NCI-H1105 treated with DMSO at 0.1 percent for 48 hours (cell line): Measurements from ENCODE around the gene ERICH6B.
"Not testable (repeated sequence)": the region's sequence is repeated elsewhere in the genome, so short reads cannot be mapped to it uniquely, and the experiment has no call there.

ENCODE experiments used
- DNase-seq: peaks from one replicate; lab custom pipeline; 2025; lab: John Stamatoyannopoulos, UW

The ERICH6B gene

DNA sequence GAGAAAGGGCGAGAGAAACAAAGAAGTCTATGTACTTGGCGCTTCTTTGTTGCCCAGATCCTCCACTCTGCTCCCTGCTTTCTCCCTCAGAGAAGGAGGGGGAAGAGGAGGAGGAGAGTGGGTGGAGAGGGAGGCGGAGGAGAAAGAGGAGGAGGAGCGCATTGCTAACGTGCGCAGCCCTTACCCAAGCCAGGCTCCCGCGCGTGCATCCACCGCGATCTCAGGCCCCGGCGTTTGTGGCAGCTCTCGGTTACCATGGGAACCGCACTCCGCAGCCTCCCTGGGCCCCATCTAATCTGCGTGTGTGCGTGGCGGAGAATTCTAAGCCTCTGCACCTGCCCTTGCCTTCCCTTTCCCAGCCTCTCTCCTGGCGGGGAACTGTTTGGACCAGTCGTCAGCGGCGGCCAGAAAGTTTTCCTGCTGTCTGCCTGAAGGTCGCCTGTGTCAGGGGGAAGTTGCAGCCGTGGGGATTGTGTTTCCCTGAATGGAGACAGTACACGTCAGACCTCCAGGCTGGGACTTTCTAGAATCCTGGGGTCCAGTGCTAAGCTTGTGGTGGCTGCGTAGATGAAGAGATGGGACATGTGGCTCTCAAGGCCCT lies at the start of gene ERICH6B:
ERICH6B (minus strand) TSS at position 239 of the 601 bp plus-strand sequence. CDS start 18,734 bp downstream, outside the sequence.
- DNase-seq = peak; percentile 65

DNA sequence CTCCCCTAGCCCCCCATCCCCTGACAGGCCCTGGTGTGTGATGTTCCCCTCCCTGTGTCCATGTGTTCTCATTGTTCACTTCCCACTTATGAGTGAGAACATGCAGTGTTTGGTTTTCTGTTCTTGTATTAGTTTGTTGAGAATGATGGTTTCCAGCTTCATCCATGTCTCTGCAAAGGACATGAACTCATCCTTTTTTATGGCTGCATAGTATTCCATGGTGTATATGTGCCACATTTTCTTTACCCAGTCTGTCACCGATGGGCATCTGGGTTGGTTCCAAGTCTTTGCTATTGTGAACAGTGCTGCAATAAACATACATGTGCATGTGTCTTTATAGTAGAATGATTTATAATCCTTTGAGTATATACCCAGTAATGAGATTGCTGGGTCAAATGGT lies 47.4 kb upstream of the ERICH6B start:
- not testable (repeated sequence) for DNase-seq

DNA sequence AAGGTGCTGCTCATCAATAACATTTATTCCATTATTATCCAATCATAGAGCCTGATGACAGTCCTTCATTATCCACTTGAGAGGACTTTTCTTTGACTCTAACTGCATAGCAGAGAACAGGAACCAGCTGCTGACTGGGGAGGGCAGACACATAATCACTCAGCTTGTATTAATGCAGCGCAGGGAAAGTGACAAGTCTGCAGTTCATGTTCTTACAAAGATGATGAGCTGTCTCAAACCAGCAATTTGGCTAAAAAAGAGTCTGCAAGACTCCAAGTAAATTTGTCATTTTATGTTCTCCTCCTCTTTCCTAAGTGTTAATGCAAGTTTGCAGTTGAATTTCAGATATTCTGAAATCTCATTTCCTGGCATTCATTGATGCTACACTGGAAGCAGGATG lies 46.6 kb upstream of the ERICH6B start:
- DNase-seq = peak; percentile 28

DNA sequence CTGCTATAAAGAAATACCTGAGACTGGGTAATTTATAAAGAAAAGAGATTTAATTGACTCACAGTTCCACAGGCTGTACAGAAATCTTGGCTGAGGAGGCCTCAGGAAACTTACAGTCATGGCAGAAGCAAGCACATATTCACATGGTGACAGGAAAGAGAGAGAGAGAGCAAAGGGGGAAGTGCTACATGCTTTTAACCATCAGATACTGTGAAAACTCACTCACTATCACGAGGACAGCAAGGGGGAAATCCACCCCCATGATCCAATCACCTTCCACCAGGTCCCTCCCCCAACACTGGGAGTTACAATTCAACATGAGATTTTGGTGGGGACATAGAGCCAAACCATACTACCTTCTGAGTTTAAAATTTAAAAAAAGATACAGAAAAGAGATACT lies 44.9 kb upstream of the ERICH6B start:
- not testable (repeated sequence) for DNase-seq

DNA sequence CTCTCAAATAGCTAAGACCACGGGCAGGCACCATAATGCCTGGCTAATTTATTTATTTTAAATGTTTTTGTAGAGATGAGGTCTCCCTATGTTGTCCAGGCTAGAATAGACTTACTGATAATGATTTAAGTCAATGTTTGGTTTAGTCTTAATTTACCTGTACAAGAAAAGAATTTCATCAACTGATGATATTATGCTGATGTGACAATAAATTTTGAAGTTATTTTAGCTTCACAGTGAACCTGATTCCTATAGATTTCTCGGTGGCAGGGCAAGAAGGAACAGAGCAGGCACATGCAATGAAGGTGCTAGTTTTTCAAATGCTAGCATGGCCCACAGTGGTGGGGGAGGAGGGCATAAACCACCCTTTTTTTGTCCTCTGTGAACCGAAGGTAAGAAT lies 44.0 kb upstream of the ERICH6B start:
- DNase-seq = no peak

DNA sequence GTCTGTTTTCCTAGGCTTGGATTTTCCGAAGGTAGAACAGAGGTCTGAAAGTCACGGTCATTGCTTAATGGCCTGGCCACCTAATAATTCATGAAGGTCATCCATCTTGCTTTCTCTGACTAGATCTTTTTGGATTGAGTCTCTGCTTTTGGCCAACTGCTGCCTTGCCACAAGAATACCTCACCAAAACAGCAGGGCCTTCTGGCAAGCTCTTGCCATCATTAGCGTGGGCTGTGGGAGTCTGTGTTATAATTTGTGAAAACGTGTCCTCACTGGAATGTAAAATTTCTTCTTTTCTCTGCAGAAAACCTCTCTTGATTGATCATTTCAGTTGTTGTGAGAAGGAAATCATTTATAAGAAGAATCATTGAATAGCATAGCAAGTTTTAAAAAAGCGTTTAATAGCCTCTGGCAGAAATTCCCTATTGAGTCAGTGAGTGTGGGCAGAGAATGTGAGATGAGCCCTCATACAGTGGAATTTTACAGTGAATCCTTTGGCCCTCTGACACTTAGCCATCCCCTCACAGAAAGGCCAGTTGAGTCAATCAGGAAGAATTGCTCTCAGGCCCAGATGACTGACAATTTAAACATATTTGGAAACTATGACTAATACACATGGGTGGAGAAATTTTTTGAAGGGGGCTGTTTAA lies 43.2 kb upstream of the ERICH6B start:
- DNase-seq = no peak

DNA sequence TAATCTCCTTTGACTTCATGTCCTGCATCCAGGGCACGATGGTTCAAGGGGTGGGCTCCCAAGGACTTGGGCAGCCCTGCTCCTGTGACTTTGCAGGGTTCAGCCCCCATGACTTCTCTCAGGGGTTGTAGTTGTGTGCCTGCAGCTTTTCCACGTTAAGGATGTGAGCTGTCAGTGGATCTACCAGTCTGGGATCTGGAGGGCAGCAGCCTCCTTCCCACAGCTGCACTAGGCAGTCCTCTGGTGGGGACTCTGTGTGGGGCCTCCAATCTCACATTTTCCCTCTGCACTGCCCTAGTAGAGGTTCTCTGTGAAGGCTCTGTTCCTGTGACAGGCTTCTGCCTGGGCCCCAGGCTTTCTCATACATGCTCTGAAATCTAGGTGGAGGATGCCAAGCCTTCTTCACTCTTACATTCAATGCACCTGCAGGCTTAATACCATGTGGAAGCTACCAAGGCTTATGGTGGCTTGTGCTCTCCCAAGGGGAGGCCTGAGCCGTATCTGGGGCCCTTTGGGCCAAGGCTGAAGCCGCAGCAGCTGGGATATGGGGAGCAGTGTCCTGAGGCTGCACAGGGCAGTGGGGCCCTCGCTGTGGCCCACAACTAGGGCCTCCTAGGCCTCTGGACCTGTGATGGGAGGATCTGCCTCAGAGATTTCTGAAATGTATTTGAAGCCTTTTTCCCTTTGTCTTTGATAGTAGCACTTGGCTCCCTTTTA lies 39.3 kb upstream of the ERICH6B start:
- DNase-seq = no peak

DNA sequence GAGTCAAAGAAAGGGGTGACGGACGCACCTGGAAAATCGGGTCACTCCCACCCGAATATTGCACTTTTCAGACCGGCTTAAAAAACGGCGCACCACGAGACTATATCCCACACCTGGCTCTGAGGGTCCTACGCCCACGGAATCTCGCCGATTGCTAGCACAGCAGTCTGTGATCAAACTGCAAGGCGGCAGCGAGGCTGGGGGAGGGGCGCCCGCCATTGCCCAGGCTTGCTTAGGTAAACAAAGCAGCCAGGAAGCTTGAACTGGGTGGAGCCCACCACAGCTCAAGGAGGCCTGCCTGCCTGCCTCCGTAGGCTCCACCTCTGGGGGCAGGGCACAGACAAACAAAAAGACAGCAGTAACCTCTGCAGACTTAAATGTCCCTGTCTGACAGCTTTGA lies 29.7 kb upstream of the ERICH6B start:
- not testable (repeated sequence) for DNase-seq

DNA sequence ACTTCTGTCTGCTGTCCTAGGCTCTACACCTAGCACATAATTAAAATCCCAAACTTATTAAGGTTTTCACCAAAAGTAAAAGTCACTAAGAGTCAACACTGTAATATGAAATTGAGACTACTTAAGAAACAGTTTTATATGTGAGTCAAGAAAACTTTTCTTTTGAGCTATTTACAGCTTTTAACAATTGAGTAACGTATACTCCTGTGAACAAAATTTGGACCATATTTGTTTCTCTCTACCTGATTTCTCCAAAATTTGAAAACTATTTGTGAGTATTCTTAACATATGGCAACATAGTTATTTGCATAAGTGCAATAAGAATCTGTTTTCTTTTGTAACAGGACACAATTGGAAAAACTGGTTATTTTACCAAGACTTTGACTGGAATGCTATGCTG lies 26.6 kb upstream of the ERICH6B start:
- DNase-seq = not testable (repeated sequence)

DNA sequence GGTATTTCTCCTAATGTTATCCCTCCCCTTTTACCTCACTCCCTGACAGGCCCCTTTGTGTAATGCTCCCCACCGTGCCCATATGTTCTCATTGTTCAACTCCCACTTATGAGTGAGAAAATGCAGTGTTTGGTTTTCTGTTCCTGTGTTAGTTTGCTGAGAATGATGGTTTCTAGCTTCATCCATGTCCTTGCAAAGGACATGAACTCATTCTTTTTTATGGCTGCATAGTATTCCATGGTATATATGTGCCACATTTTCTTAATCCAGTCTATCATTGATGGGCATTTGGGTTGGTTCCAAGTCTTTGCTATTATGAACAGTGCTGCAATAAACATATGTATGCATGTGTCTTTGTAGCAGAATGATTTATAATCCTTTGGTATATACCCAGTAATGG lies 19.8 kb upstream of the ERICH6B start:
- DNase-seq = not testable (repeated sequence)

DNA sequence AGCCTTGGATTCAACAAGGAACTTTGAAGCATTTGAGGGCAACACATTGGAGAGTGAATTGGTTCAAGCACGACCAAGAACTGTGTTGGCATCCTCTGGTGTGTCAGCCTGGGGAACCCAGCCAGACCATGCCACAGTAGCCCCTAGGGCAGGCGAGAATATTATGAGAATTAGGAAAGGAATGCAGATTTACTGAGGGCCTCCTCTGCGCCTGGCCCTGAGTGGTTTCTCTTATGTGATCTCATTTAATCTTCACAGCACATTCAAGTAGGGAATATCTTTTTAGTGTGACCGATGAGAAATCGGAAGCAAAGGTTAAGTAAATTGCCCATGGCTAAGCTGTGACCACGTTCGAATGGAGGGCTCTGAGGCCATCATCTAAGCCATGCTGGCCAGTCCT lies 15.3 kb upstream of the ERICH6B start:
- no peak for DNase-seq

DNA sequence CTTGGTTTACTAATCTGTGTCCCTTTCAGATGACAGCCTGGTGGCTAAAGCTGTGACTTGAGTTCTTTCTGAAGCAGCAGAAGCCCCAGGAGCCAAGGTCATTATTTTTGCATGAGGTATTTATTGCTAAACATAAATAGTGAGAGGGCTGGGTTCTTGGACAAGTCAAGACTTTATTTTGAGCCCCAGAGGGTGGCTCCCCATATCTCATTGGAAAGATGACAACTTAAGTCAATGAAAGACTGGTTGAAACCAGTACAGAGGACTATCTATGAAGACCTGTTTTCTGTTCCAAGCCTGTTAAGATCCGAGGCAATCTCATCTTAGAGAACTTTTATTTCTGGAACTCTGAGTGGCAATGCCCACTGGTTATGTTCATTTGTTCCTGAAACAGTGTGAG lies 14.4 kb upstream of the ERICH6B start:
- DNase-seq = no peak

DNA sequence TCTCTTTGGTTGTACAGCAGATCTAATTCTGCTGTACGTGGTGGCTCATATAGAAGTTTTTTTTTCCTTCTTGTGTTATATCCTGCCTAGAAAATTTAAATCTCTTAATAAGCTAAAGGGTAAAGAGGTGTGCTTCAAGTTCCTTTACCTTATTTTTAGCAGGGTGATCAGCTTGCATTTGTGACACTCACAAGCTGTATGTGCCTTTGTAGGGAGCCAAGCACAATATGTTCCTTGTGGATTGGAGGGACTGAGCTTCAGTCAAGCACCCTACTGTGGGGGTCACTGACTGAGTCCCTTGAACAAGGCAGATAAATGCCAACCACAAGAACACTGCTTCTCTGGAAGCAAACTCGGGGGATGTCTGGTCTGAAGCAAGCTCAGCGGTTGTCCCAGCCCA lies 12.6 kb upstream of the ERICH6B start:
- no peak for DNase-seq

DNA sequence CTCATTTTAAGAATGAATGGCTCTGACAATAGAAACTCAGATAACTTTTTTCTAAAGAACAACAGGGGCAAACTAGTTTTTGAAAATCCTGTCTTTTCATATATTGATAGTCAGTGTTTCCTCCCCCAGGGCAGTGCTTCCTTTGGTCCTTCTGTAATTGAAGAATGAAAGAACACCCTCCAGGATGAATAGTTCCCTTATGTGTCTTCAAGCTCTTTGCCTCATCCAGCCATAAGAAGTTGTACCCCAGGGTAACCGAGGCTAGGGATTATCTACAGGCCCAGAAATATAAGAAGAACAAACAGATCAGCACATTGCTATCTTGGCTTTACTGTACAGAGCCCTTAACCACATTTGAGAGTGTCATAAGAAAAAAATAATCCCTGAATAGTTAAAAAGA lies 12.1 kb upstream of the ERICH6B start:
- no peak for DNase-seq

DNA sequence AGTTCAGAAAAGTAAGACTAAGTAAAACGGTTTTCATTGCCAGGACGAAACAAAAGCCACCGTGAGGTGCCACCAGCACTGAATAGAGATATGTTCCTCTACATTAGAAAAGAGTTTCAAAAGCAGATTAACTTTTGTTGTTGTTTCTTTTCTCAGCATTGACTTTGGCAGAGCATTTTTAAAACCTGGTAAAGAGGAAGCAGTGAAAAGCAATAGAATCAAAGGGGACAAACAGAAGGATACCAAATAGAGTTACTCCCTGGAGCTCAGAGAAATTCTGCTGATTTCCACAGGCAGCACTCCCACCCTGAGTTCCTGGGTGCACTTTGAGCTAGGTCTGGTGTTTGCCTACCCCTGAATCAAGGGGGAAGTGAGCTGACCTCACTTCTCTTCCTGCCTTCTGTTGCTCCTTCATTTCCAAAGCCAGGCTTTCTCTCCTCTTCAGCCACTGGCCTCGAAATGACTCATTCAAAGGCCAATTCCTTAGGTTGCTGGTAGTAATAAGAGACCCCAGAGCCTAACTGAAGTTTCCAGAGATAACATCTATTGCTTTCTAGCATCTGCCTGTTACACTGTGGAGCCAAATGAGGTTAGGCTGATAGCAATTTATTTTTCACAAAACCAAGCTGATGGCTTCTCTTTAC lies 11.3 kb upstream of the ERICH6B start:
- no peak for DNase-seq

DNA sequence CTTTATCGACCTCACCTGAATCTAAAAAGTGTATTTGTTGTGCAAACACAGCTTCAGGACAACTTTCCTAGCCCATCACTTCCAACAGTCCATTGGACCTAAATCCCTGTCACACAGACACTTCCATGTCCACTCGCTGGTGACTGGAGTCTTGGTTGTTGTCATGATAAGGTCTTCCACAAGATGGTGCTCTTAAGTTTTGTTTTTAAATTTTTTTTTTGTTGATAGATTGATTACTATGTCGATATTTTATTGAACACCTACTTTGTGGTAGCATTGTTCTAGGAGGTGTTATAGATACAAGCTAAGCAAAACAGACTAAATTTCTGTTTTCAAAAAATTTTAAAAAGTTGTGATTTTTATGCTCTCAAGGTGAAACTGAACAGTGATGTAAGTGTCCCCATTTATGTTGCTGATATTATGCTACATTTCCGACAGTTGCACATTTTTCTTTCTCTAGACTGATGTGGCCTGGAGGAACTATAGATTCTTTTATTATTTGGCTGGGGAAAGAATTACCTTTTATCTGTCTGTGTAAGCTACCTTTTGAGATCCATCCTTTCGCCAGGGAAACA lies 8.1 kb upstream of the ERICH6B start:
- DNase-seq = no peak

DNA sequence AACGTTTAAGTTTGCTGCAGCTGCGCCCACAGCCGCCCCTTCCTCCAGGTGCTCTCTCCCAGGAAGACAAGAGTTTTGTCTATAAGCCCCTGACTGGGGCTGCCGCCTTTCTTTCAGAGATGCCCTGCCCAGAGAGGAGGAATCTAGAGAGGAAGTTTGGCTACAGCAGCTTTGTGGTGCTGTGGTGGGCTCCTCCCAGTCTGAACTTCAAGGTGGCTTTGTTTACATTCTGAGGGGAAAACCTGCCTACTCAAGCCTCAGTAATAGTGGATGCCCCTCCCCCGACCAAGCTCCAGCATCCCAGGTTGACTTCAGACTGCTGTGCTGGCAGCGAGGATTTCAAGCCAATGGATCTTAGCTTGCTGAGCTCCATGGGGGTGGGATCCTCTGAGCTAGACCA lies 6.4 kb upstream of the ERICH6B start:
- DNase-seq = no peak

DNA sequence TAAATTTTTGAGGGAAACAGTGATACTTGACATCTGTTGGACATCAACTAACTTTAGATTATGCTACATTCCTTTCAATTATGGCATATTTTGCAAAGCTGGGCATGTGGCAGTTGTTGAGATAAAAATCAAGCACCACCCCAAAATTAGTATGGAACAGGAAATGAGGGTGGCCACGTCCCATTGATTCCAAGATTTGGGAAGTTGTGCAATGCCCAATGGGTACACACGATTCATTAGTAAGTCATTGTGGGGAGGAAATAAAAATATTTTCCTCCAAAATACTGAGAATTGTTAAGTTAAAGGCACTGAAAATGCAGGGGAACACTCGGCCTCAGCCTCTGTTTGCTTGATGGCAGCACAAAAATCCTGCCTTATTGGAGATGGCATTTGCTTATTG lies 7.6 kb downstream of the ERICH6B start:
- no peak for DNase-seq

DNA sequence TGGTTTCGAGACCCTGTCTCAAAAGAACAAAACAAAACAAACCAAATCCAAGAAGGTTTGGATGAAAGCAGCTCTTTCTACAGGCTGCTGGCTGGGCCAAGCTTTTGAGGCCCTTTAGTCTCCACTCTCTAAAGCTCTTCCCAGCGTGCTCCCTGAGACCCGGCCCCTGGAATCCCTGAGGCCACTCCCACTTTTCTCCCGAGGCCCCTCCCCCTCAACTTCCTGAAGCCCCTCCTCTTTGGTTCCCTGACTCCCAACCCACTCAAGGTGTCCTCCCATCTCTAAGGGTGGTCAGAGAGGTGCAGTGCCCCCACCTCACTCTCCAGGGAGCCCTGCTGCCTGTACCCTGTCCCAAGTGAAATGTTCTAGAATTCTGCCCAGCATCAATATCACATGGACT lies 10.6 kb downstream of the ERICH6B start:
- no peak for DNase-seq

DNA sequence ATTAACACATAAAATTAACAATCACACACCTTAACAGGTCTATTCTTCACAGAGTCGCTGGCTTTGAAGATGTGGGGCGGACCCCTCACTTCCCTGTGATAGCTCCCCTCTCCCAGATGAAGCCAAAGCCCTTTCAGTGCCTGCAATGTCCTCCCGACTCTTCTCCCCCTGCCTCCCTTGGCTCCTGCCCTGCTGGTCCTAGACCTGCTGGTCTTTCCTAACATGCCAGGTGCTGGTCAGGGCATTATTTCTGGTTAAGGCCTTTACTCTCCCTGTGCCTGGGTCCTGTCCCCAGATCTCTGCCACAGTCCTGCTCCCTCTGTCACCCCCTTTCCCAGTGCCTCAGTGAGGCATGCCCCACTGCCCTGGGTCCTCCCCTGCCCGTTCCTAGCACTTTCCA lies 12.2 kb downstream of the ERICH6B start:
- no peak for DNase-seq

DNA sequence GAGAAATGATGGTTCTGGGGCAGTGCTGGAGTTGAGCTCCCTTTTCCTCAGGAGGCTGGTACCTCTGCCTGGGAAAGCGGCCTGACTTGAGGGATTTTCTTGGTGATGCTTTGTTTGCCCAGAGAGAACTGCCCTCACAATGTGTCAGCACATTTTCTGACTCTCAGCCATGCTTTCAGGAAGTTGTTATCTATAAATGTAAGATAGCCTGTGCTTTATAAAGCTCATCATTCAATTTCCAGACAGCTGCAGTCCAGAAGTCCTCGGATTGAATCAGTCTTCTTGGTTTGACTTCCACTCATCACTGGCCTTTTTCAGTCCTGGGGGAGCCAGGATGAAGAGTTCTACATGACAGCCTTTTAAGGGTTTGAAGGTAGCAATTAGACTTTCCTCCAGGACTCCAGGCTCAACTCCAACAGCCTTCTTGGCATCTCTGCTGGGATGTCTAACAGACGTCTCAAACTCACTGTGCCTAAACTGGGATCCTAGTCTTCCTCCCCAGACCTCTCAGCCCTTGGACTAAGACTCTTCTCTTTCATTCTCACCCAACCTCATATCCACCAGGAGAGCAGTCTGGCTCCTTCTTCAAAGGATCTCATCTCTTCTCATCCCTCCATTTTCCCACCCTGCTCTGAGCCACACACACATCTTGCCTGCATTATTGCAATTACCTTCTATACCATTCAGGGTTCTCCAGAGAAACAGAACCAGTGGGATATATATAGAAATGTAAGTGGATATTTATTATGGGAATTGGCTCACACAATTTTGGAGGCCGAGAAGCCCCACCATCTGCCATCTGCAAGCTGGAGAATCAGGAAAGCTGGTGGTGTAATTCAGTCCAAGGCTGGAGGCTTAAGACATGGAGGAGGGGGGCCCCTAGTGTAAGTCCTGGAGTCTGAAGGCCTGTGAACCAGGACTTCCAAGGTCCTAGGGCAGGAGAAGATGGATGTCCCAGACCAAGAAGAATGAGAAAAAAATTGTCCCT lies 13.1 kb downstream of the ERICH6B start:
- no peak for DNase-seq
